Right lobe of liver (tissue), 6 donors: ENCODE data around the gene TBXAS1. TPM values are rescaled to one million over a fixed set of nuclear protein-coding genes. Genes with fewer than 3 reads are reported as not detected.
"Not testable (repeated sequence)": the region's sequence is repeated elsewhere in the genome, so short reads cannot be mapped to it uniquely, and the experiment has no call there.

Source experiments
- ATAC-seq, 4 donors: fragments of 200-7000 bp; cut with Tn5 transposase; one replicate each; pipeline ENCODE4 v1.9.1; 2020; ENCODE audit warnings: mild to moderate bottlenecking in 4 of 4, moderate library complexity in 4 of 4
- DNase-seq, 3 donors: peaks; one replicate each; pipeline ENCODE4 v3.0.0-alpha.2; 2020
- H3K27ac ChIP-seq, 3 donors: fragments of 200-600 bp; one replicate each; pipeline ENCODE4 v1.8.0; 2022
- H3K27me3 ChIP-seq, 2 donors: fragments of 200-600 bp; one replicate each; pipeline ENCODE4 v1.8.0; 2022
- H3K36me3 ChIP-seq, 4 donors: fragments of 200-600 bp; sonication (generic) in 1 of 4; one replicate each; pipeline versions ENCODE4 v1.5.1 to v1.8.0; 2017 to 2022; ENCODE audit warnings: control low read depth in 1 of 4
- H3K4me1 ChIP-seq, 4 donors: fragments of 200-600 bp; sonication (generic) in 1 of 4; one replicate each; pipeline versions ENCODE4 v1.5.1 to v1.8.0; 2017 to 2022; ENCODE audit warnings: control low read depth in 1 of 4
- H3K4me3 ChIP-seq, 3 donors: fragments of 200-600 bp; one replicate each; pipeline ENCODE4 v1.8.0; 2022
- H3K9me3 ChIP-seq, 4 donors: fragments of 200-600 bp; sonication (generic) in 1 of 4; one replicate each; pipeline versions ENCODE4 v1.5.1 to v1.8.0; 2017 to 2022; ENCODE audit warnings: control low read depth in 1 of 4
- CTCF ChIP-seq, 4 donors: fragments of 200-600 bp in 3 of 4; fragments of 450-650 bp in 1 of 4; IDR thresholded peaks; one replicate each; pipeline versions ENCODE4 v1.5.1 to v1.8.0; 2016 to 2022; ENCODE audit warnings: antibody characterized with exemption in 4 of 4, mild to moderate bottlenecking in 2 of 4
- POLR2A ChIP-seq: fragments of 450-650 bp; IDR thresholded peaks from one replicate; pipeline ENCODE4 v1.6.1; 2017; ENCODE audit warnings: antibody characterized with exemption, mild to moderate bottlenecking
- WGBS: methylation state at CpG from one replicate; pipeline ENCODE4 v1.1.6; 2018; ENCODE audit warnings: low coverage, low lambda C conversion rate; ENCODE audit not compliant: insufficient coverage; ENCODE audit errors: missing lambda C conversion rate; 5-methylcytosine and 5-hydroxymethylcytosine counted together
- intact Hi-C, 2 donors: fragments of 100-400 bp; cut with DNase I; formaldehyde crosslinking; loops; one replicate each; pipeline versions ENCODE4 v1.11.2 to v1.14.1; 2022
- total RNA-seq, 6 experiments: library from RNA; depleted of rRNA in 2 of 6; stranded (reverse); fragments of >200 nt in 2 of 6; fragmentation: NEBNext Ultra II Directional in 3 of 6; extraction: Animal tissue kit (Norgen Biotek cat#: 25700) in 3 of 6; gene quantifications; one replicate each; pipeline versions ENCODE4 v1.1.0 to v1.2.4, GENCODE V29; 2016 to 2023
- donor health status: DM: no; HTN: yes; CAD: no.
- donor health status: DM: no; HTN: no; CAD: no.
- donor health status: DM: no; HTN: no; CAD: no.
- donor health status: DM: no; HTN: yes; CAD: no.
- donor health status: DM: no; HTN: yes; CAD: no.

The TBXAS1 gene
- total RNA-seq, 6 experiments from 2014 or later = 7.6 to 15.6 (median 12.2) TPM

GRCh38 chr7:139900326-139900725, 71.3 kb downstream of the TBXAS1 start:
- H3K27me3 ChIP-seq = no peaks in the 10 kb centered on the region
- intact Hi-C loops = no loop called here
- ATAC-seq (no peak), DNase-seq (no peak)
- H3K4me1 ChIP-seq = no peaks in the 10 kb centered on the region
- H3K27ac ChIP-seq = no peak overlapping the region
- no peaks in the 10 kb centered on the region for H3K9me3 ChIP-seq
- H3K4me3 ChIP-seq = no peak overlapping the region
- H3K36me3 ChIP-seq = no peaks in the 10 kb centered on the region
- 65% methylated on average over 2 of the region's 2 CpGs for WGBS
- no peak for TF ChIP-seq CTCF (IDR thresholded peaks at IDR 0.05)
- TF ChIP-seq POLR2A = no peak

GRCh38 chr7:139901056-139901795, 72.2 kb downstream of the TBXAS1 start:
- no peak for DNase-seq
- Histone ChIP-seq H3K9me3 (no peaks in the 10 kb centered on the region), H3K27ac (no peak overlapping the region), H3K27me3 (no peaks in the 10 kb centered on the region), H3K4me3 (no peak overlapping the region), H3K4me1 (no peaks in the 10 kb centered on the region), H3K36me3 (no peaks in the 10 kb centered on the region)
- no peak for TF ChIP-seq POLR2A
- TF ChIP-seq CTCF (IDR thresholded peaks at IDR 0.05) = no peak
- intact Hi-C loops = no loop called here
- ATAC-seq = peak in 1 of 4 donors; percentile 11
- WGBS = 62% methylated on average over 6 of the region's 6 CpGs

GRCh38 chr7:139901901-139902300, 72.8 kb downstream of the TBXAS1 start:
- H3K9me3 ChIP-seq = no peaks in the 10 kb centered on the region
- H3K36me3 ChIP-seq = no peaks in the 10 kb centered on the region
- TF ChIP-seq CTCF (IDR thresholded peaks at IDR 0.05) = no peak
- TF ChIP-seq POLR2A = no peak
- no peak overlapping the region for H3K27ac ChIP-seq
- WGBS = 62% methylated on average over 3 of the region's 3 CpGs
- no peak overlapping the region for H3K4me3 ChIP-seq
- ATAC-seq (peak in 2 of 4 donors; percentile 24 to 27), DNase-seq (no peak)
- intact Hi-C loops = no loop called here
- no peaks in the 10 kb centered on the region for H3K27me3 ChIP-seq
- no peaks in the 10 kb centered on the region for H3K4me1 ChIP-seq

GRCh38 chr7:139902436-139903102, 73.5 kb downstream of the TBXAS1 start:
- DNase-seq (no peak), ATAC-seq (no peak)
- Histone ChIP-seq H3K4me1 (no peaks in the 10 kb centered on the region), H3K27me3 (no peaks in the 10 kb centered on the region), H3K36me3 (no peaks in the 10 kb centered on the region), H3K4me3 (no peak overlapping the region), H3K27ac (no peak overlapping the region), H3K9me3 (no peaks in the 10 kb centered on the region)
- WGBS = 56% methylated on average over 4 of the region's 4 CpGs
- TF ChIP-seq CTCF (IDR thresholded peaks at IDR 0.05) = no peak
- no peak for TF ChIP-seq POLR2A
- intact Hi-C loops = no loop called here

- H3K27ac ChIP-seq, intact Hi-C loops, ATAC-seq, H3K27me3 ChIP-seq, DNase-seq, H3K9me3 ChIP-seq, H3K36me3 ChIP-seq, H3K4me3 ChIP-seq, H3K4me1 ChIP-seq: not testable (repeated sequence)
- 67% methylated on average over 2 of the region's 2 CpGs for WGBS
Measured at GRCh38 chr7:139903103-139903477, 74.0 kb downstream of the TBXAS1 start.
